GM19025 (cell line): ENCODE data around the gene STAB2.

ENCODE experiments used
- ATAC-seq: cut with Tn5 transposase; IDR thresholded peaks from one replicate; pipeline ENCODE4 v1.9.1; 2021; ENCODE audit warnings: mild to moderate bottlenecking, low read depth, moderate library complexity; ENCODE audit not compliant: unreplicated experiment

The STAB2 gene, protein sequence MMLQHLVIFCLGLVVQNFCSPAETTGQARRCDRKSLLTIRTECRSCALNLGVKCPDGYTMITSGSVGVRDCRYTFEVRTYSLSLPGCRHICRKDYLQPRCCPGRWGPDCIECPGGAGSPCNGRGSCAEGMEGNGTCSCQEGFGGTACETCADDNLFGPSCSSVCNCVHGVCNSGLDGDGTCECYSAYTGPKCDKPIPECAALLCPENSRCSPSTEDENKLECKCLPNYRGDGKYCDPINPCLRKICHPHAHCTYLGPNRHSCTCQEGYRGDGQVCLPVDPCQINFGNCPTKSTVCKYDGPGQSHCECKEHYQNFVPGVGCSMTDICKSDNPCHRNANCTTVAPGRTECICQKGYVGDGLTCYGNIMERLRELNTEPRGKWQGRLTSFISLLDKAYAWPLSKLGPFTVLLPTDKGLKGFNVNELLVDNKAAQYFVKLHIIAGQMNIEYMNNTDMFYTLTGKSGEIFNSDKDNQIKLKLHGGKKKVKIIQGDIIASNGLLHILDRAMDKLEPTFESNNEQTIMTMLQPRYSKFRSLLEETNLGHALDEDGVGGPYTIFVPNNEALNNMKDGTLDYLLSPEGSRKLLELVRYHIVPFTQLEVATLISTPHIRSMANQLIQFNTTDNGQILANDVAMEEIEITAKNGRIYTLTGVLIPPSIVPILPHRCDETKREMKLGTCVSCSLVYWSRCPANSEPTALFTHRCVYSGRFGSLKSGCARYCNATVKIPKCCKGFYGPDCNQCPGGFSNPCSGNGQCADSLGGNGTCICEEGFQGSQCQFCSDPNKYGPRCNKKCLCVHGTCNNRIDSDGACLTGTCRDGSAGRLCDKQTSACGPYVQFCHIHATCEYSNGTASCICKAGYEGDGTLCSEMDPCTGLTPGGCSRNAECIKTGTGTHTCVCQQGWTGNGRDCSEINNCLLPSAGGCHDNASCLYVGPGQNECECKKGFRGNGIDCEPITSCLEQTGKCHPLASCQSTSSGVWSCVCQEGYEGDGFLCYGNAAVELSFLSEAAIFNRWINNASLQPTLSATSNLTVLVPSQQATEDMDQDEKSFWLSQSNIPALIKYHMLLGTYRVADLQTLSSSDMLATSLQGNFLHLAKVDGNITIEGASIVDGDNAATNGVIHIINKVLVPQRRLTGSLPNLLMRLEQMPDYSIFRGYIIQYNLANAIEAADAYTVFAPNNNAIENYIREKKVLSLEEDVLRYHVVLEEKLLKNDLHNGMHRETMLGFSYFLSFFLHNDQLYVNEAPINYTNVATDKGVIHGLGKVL (N-terminal part only)

DNA sequence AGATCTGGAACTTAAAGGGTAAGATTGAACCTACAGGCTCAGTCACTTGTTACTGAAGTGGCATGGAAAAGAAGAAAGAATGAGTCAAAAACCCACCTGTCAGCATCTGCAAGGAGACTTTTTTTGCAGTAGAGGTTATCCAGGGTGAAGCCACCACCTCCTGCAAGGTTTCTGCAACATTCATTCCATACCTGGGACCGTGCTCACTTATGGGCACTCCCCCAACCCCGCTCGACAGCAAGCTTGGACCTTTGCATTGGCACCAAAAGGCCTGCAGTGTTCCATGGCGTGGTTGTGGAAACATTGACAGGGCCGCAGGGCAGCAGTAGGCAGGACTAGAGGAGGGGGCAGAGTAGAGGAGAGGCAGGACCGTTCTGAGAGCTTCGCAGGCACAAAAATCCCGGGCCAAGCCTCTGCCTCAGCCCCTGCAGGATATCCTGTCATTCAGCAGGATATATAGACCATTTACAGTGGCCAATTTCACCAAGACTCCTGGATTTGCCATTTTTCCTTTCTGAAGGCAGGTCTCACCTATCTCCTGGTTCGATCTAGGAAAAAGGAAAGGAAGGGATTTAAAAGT, at the start of gene STAB2:
STAB2 (plus strand) TSS at position 483 of the 580 bp plus-strand sequence. CDS start 204 bp downstream, outside the sequence.
- ATAC-seq, result no peak

DNA sequence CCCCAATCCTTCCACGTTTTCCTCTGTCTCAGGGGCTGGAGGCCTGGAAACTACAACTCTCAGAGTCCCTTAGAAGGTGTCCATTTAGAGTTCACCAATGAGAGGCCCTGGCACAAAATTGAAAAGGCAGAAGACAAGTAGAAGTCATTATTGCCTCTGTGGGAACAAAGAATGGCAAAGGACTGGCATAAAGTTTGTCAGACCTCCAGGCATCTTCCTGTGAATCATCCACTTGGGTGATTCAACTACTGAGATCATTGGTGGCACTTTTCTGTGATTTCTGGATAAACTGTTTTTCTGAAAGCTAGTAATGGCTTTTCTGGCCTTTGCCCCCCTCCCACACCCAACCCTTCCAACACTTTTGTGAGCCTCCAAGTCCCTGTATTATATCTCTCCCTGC, 48.7 kb upstream of the STAB2 start:
- ATAC-seq, result no peak

DNA sequence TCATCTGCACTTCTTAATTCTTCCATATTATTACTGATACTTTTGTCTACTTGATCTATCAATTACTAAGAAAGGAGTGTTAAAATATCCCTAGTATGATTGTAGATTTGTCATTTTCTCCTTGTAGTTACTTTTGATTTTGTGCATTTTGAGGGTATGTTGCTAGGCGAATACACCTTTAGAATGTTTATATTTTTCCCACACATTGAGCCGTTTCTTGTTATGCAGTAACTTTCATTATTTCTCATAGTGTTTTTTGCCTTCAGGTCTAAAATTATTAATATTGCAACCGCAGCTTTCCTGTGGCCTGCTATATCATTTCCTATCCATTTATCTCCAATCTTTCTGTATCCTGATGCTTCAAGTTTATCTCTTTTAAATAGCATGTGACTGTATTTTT, 46.8 kb upstream of the STAB2 start:
- ATAC-seq, result no peak

DNA sequence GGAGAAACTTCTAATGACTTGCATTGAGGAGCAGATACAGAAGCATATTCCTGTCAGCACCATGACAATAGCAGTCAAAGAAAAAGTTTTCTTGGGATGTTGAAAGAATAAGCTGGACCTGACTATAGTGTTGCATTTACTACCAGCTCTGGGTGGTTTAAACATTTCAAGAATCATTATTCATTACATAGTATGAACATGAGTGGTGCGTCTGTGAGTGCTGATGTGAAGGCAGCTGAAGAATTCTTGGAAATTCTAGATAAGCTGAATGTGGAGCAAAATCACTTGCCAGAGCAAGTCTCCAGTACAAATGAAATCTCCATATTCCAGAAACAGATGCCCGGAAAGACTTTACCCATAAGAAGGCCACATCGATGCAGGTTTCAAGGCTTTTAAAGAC, 45.0 kb upstream of the STAB2 start:
- no peak for ATAC-seq

DNA sequence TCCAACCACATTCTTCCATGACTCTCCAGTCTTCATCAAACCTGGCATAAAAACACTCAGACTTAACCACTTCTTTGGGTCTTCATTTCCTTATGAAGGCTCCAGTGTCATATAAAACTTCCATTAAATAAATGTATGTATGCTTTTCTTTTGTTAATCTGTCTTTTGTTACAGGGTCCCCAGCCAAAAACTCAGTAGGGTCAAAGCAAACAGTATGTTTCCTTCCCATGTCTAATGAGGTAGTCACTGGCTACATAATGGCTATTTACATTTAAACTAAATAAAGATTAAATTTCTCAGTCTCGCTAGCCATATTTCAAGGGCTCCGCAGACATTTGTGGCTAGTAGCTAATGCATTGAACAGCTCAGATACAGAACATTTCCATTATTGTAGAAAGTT, 40.1 kb upstream of the STAB2 start:
- no peak for ATAC-seq

DNA sequence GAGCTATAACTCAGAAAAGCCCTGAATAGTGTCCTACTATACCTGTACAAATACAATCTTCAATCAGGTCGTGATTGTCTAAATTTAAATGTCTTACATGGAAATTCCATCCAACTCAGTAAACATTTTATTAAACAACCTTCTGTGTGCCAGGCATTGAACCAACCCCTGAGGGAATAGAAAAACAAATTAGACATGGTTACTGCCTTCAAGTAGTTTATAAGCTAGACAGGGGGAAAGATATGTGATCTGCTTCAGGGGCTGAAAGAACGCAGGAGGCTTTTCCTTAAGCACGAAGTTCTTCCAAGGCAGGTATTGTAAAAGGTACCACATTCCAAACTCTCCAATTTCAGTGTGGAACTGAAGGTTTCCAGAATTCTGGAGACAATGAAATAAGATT, 39.7 kb upstream of the STAB2 start:
- ATAC-seq, result no peak

DNA sequence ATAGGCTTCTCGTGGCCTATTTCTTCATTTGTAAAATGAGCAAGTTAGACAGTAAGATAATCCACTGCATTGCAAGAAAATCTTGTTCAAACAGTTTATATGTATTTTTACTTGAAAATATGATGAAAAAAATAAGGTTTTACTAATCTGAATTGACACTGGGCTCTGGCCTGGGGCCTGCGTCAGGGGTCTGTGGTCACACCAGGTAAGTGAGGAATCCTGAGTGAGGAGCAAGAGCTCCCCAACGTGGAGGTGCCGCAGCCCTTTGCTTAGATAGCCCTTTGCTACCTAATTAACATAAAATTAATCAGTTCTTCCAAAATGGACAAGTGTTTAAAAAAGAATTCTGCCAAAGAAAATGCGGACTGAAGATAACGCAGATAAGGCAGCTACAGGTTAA, 39.1 kb upstream of the STAB2 start:
- no peak for ATAC-seq

DNA sequence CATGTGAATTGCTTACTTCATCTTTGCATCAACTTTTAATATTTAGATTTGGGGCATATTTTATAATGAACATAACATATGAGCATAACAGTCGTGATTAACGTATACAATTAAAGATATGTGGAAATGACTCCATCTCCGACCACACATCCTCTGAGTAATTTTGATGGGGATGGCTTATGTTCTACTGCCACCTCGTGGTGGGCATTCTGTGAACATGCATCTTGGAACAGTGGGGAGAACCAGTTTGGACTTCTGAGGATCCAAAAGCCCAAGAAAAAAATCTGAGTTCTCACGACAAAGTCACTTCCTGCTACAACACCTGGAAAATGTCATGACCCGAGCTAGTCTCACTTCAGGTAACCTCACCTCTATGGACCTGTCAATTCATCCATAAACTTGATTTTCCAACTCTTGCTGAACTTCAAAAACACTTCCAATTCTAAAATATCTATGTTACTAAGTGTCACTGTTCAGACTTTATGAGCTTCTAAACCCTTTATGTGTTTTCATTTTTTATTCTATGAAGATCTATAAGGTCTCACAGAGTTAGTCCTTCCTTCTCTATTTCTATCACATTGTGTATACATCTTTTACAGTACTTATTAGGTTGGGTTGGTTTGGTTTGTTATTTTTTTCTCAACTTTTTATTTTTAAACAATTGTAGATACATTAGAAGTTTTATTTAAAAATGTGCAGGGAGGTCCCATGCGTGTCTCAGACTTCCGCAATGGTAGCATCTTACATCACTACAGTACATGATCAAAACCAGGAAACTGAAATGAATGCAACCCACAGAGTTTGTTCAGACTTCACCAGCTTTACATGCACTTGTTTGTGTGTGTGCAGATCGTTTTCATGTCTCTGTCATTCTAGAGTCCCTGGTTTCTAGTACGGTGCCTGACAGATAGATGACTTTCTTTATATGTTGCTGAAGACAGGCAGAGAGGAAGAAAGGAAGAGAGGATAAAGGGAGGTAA, 38.2 kb upstream of the STAB2 start:
- ATAC-seq, result no peak

DNA sequence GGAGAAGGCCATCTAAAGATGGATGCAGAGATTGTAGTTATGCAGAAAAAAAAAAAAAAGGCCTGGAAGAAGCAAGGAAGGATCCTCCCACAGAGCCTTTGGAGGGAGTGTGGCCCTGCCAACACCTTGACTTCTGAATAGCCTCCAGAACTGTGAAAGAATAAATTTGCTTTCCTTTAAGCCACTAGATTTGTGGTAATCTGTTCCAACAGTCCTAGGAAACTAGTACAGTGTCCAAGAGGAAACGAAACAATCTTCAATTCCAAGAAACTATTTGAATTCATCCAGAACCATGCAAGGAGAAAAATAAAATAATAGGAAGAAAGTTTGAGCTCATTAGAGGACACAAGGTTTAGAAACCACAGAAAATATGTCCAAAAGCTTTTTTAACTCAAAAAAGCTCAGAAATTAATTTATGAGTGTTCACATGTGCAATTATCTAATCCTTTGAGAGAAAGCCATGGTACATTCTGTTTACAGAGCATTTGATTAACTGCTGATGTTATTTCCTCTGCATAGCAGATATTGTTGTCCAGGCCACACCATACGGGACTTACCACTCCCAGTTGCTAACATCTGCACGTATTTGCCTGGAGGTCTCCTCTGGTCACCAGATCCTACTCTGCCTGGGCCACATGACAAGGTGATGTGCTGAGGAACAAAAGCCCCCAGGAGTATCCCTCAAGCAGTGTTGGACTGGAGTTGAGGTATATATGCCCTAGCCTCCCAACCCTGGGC, 30.0 kb upstream of the STAB2 start:
- ATAC-seq, result no peak

DNA sequence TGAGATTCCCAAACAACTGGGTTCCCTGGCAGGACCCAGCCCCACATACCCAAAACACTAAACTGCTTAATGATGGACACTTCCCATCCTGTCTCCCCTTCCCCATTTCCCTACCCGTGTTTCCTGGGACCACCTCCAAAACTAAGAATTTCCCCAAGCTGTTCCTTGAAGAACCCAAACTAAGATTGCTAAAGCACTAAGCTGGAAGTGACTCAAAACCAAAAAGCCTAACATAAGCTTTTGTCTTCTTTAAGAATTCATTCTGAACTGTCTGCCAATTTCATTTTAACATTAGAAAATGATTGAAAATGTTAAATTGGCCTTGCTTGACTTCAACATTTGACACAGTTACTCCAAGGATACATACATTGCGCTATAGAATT, 29.5 kb upstream of the STAB2 start:
- ATAC-seq, result no peak

DNA sequence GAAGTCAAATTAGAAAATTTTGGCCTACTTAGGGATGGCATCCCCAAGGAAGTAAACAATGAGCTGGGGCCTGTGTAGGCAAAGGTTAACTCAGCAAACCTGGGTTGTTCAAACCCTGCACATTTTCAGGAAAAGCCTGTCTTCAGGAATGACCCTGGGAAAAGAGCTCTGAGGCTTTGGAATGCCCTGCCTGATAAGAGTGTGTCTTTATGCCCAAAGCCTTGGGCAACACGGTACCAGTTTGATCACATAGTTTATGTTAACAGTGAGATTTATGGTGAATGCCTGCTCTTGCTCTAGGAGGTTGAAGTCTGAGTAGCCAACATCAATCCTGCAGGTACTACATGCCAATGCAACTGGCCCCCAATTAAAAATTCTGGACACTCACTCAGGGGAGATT, 28.2 kb upstream of the STAB2 start:
- ATAC-seq, result no peak

DNA sequence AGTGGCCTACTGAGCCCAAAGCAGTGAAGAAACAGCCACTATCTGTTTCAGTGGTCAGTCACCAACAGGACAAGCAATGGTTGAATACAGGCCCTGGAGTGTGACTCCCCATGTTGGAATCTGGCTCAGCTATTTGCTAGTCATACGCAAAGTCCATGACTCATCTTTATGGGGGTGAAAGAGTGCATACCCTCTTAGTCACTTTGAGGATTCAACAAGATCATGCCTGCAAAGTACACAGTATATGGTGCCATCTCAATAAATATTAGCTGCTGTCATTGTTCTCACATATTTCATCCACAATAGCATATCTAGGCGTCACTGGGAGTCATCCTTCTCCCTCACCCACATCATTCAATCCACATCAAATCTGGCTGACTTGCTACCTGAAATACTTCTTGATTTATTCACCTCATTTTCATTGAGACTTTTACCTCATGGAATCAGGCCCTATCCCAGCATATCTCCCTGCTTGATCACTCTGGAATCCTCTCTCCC, 26.4 kb upstream of the STAB2 start:
- no peak for ATAC-seq

DNA sequence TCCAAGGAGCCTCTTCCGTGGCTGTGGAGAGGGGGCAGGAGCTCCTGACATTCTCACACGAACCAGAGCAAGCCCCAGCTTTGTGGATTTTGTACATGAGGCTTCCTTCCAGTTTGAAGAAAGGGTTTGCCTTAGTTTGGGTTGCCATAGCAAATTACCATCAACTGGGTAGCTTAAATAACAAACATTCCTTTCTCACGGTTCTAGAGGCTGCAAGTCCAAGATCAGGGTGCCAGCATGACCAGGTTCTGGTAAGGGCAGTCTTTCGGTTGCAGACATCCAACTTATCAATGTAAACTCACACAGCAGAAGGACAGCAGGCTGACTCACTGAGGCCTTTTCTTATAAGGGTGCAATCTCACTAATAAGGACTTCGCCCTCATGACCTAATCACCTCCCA, 25.9 kb upstream of the STAB2 start:
- no peak for ATAC-seq

DNA sequence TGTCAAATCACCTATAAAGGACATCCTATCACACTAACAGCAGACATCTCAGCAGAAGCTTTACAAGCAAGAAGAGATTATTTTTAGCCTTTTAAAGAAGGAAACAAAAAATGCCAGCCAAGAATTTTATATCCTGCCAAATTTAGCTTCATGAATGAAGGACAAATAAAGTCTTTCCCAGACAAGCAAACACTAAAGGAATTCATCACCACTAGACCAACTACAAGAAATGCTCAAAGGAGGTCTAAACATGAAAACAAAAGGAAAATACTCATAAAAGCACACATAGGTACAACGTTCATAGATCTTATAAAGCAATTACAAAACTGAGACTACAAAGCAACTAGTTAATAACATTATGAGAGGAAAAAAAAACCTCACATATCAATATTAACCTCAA, 20.7 kb upstream of the STAB2 start:
- ATAC-seq, result no peak

DNA sequence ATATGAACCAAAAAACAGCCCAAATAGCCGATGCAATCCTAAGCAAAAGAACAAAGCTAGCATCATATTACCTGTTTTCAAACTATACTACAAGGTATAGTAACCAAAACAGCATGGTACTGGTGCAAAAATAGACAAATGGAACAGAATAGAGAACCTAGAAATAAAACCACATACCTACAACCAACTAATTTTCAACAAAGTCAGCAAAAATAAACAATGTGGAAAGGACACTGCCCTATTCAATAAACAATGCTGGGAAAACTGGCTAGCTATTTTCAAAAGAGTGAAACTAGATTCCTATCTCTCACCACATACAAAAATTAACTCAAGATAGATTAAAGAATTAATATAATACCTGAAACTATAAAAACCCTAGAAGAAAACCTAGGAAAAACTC, 17.8 kb upstream of the STAB2 start:
- no peak for ATAC-seq

DNA sequence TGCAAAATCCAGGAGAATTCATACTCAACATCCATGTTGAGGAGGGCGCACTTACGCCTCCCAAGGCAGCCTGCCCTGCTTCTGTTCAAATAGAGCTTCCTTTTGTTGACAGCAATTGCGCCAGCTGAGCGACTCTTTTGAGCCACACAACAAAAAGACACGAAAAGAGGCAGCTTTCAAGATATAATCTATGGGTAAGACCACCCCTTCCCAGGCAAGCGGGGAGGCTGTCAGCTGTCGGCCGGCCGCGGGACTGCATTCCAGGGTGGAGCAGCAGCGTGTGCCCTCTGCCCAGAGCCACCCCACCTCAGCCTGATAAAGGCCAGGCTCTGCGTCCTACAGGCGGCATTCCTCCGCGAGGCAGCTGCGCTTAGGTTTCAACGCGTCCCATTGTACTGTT, 15.8 kb upstream of the STAB2 start:
- ATAC-seq, result no peak

DNA sequence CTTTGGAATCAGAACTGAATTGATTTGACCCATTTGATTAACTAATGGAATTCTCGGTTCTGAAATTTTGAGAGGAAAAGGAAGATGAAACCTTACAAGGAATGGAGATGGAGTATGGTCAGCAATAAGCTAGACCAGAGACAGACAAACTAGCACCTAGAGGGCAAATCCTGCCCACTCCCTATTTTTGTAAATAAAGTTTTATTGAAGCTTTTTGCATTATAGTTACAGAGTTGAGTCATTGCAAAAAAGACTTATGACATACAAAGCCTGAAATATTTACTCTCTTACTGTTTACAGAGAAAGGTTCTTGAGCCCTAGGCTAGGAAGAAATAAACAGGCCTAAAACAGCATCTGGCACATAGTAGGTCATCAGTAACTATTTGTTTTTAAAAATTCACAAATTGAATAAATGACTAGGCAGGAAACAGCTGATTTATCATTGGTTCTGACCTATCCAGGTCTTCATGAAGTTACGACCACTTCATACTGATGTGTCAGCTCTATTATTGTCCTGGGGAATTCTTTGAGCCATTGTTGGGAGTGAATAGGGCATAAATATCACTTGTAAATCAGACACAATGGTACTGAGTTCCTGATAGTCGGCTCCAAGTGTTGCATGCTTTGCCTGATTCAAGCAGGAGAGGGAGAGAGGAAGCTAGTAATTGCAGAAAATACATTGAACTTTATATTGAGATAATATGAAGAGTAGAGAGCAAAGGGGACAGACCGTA, 14.6 kb upstream of the STAB2 start:
- no peak for ATAC-seq

DNA sequence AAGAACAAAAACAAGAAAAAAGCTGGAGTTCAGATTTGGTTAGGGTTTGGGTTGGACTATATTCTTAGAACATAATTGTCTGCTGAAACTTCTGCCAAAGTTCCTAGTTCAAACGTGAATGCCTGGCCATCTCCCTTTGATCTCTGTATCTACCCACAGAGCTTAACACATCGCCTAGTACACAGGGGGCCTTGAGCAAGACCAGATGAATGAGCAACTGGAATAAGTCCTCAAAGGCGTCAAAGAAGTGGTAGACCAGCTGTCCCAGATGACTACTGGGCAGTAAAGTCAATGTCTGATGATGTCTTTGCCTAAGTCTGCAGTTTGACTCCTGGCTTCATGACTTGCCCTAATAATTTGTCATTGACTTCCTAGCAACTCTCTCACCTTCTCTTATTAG, 13.9 kb upstream of the STAB2 start:
- ATAC-seq, result no peak
